ENCODE measurements around the gene OXTR.
"Not testable (repeated sequence)": the region's sequence is repeated elsewhere in the genome, so short reads cannot be mapped to it uniquely, and the experiment has no call there.

Gene OXTR

DNA sequence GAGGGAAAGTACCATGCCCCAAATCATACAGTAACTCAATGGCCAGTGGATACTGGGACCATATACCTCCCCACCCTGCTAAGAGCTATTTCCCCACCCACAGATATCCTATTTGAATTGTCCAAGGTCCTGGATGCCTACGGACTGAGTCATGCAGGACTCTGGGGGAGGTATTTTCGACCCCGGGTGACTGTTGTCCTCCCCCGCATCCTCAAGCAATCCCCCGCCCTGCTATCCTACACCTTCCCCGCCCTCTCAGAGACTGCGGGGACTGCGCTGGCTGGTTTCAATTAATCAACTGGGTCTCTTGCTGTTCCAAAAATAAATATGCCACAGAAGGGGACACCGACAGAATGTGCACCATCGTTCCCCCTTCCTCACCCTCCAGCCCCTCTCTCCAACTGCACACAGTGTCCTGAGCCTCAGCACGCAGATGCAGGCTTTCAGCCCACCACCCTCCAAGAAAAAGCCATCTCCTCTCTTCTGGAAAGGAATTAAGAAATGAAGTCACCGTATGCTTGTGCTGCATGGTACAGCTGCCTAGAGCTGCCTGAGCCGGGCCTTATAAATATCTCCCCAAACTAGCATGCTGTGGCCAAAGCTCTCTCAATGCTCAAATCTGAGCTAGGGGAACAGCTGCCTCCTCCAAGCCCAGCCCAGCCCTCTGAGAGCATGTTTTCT, 27.7 kb downstream of the OXTR start:
- DNase-seq (ENCODE audit: low spot score): no peak

DNA sequence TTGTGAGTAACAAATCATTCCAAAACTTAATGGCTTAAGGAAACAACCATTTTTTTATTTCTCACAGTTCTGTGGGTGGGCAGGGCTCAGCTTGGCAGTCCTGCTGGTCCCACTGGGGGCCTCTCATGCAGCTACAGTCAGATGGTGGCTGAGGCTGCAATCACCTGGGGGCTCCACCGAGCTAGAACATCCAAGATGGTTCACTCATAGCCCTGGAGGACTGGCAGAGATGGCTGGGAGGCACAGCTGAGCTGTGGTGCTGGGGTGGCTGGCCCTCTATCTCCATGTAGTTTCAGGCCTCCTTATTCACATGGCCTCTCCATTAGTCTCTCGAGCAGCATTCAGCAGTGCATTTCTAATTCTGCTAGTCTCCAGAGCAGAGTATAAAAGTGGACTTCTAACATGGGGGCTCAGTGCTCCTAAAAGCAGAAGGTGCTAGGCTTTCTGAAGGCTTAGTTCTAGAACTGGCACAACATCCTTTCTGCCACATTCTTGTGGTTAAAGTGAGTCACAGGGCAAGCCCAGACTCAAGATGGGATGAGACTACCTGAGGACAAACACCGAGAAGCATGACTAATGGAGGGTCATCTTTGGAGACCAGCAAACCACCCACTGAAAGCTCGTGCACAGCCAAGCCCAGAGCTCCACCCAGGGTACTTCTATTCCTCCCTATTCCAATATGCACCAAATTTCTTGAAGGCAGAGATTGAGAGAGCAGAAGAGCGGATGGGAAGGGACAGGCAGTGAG, 29.5 kb downstream of the OXTR start:
- no peak for DNase-seq (ENCODE audit: low spot score)

DNA sequence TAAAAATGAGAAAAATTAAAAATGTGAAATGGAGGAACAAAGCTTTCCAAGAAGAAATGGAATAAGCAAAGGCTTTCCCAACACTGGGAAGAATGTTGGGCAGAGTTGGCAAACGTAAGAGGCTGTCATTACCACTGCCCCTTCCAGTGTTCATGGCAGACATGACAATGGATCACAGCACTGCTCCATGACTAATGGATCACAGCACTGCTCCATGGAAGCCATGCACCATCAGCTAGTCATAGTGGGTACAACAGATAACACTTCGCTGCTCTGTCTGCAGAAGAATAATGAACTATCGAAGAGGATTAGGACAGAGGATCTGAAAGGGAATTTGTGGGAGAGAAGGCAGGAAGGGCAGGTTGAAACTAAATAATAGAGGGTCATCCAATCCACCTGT, 30.8 kb downstream of the OXTR start:
- no peak for DNase-seq (ENCODE audit: low spot score)

DNA sequence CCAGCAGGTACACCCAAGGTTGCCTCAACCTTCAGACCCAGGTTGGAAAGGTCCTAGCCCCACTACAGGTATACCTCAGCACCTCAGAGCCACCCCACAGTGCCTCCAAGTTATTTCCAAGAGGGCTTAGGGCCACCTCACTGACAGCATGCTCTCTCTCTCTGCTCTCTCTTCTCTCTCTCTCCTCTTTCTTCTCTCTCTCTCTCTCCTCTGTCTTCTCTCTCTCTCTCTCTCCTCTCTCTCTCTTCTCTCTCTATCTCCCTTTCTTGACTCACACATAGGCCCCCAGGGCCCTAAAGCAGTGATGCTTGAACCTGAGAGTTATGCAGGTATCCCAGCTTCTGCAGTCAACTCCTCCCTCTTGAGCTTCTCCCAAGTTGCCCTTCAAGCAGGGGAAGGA, 31.6 kb downstream of the OXTR start:
- DNase-seq (ENCODE audit: low spot score): no peak

DNA sequence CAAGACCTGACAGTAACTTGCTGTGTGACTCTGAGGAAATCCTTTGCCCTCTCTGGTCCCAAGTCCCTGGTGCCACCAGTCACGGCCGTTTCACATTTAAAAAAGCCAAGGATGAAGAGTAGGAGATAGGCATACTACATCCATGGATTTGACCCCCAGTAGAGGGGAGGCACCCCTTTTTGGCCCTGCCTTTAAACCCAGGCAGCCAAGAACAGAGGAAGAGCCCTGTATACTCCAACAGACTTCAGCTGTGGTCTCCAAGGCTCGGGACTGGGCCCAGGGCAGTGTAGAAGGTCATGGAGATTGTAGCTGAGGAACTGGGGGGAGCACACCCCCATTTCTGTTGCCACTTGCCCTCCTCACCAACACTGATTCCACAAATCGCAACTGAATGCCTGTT, 32.1 kb downstream of the OXTR start:
- no peak for DNase-seq (ENCODE audit: low spot score)

DNA sequence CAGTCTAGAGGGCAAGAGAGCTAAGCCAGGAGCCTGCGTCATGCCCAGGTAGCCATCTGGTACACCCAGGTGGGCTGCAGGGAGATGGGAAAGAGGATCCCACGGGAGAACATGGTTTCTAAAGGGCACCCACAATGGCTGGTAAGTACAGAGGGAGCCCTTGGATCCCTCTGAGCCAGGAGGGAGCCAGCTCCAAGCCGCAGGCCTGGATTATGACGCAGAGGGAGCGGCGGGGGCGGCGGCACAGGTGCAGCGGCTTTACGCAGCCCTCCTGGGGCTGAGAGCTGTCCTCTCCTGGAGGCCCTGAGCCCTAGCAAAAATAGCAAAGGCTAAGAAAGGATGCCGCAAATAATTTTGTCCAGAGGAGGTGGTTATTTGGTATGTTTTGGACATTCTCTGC, 33.0 kb downstream of the OXTR start:
- no peak for DNase-seq (ENCODE audit: low spot score)

DNA sequence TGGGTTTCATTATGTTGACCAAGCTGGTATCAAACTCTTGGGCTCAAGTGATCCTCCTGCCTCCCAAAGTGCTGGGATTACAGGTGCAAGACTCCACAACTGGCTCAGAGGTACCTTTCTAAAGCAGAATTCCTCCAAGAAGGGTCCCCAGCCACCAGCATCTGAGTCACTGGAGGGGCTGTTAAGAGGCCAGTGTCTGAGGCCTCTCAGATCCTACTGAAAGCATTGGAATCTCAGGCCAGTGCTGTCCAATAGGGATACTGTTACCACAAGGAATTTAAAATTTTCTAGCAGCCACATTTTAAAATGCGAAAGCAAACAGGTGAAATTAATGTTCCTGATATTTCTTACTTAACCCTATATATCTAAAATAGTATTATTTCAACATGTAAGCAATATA, 34.5 kb downstream of the OXTR start:
- DNase-seq (ENCODE audit: low spot score): no peak

DNA sequence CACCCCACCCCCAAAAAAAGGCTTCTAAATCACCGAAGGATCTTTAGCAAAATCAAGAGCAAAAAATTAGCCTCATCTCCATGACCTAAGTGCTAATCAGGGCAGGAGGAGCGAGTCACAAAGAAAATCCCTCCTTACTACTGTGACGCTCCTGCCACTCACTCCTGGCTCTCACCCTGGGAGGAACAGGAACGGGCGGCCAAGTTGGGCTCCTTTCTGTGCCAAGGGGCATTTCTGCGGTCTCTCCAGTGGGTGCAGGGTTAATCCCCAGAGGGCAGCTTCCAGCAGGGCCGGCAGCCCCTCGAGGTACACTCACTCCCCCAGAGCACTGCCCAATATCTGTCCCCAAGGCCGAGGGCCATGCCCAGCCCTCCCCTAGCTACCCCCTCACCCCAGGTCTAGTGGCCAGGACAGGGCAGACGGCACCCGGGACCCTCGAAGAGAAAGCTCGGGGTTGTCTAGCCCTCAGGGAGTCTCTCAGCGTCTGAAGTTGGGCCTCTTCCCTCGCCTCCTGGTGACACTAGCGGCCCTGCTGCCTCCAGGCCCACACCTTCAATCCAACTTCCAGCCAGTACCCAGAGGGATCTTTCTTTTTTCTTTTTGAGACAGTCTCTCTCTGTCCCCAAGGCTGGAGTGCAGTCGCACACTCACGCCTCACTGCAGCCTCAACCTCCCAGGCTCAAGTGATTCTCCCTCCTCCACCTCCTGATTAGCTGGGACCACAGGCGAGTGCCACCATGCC, 35.1 kb downstream of the OXTR start:
- DNase-seq (ENCODE audit: low spot score): no peak

DNA sequence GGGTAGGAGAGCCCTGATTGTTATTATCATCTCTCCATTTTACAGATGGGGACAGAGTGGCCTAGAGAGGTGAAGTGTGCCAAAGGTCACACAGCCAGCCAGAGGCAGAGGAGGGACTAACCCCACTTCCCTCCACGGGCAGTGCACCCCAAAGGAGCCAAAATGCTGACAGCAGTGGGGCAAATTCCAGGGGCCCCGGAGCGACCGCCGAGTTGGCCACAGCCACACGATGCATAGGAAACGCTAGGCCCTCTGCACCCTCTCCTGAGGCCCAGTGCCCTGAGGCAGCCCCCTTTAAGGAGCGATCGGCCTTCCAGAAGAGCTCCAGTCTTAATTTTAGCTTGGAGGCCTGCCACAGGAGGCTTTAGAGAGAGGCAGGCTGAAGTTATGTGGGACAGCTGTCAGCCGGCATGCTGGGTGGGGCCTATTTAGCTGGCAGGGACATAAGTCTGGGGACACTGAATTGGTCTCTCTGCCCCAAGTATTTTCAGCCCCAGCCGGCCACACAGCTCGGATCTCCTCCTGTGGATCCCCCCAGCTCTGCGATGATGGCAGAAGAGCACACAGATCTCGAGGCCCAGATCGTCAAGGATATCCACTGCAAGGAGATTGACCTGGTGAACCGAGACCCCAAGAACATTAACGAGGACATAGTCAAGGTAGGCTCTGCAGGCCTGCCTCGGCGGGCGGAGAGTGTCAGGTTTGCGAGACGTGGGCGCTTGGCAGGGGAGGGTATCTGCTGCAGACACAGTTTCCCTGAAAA, 35.9 kb downstream of the OXTR start, which contains the start of gene CAV3:
TSS of gene CAV3 (plus strand) at position 471 of the 763 bp plus-strand sequence. CDS start at position 546, 75 bp downstream.
- no peak for DNase-seq (ENCODE audit: low spot score)

DNA sequence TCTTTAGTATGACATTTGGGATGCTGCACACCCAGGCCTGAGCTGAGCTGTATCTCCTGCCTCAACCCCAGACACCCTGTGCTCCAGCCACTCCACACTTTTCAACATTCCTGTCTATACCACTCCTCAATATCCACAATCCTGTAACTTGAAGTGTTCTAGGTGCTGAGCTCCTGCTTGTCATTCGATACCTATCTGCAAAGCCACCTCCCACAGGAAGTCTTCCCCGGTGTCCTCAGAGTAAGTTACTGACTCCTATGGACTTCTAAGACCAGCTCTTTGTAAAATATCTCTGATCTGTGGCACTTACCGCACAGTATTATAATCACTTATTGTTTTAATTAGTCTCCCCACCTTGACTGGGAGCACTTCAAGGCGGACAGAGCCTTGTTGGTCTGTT, 37.0 kb downstream of the OXTR start:
- peak; percentile 6 for DNase-seq (ENCODE audit: low spot score)

DNA sequence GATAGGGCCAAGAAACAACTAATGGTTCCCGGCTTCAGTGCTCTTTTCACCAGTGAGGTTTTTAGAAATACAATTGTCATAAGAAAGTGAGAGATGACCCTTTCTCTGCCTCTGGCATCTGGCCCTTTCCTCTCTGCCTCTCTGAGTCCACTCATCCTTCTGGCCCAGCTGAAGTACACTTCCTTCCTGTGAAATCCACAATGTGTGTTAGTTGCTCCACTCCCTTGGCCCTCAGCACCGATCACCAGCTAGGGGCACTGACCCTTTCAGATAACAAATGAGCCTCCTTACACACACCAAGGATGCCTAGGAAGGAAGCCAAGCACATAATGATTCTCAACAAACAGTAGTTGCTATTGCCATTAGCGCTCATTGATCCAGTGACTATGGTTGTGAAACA, 38.8 kb downstream of the OXTR start:
- no peak for DNase-seq (ENCODE audit: low spot score)

DNA sequence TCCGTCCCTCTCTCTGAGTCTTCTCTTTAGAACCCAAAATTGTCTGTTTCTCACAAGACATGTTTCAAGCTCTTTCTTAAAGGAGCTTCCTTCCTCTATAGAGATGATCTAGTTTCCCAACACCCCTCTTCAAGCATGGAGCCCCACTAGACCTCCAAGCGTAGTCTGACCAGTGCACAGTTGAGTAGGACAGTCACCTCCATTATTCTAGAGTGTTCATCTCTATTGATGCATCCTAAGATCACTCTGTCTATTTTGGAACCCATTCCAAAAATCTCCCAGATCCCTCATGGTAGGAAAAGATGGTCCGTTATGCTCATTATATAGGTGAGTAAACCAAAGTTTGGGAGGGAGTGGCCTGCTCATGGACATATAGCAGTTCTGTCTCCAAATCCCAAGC, 39.9 kb downstream of the OXTR start:
- no peak for DNase-seq (ENCODE audit: low spot score)

DNA sequence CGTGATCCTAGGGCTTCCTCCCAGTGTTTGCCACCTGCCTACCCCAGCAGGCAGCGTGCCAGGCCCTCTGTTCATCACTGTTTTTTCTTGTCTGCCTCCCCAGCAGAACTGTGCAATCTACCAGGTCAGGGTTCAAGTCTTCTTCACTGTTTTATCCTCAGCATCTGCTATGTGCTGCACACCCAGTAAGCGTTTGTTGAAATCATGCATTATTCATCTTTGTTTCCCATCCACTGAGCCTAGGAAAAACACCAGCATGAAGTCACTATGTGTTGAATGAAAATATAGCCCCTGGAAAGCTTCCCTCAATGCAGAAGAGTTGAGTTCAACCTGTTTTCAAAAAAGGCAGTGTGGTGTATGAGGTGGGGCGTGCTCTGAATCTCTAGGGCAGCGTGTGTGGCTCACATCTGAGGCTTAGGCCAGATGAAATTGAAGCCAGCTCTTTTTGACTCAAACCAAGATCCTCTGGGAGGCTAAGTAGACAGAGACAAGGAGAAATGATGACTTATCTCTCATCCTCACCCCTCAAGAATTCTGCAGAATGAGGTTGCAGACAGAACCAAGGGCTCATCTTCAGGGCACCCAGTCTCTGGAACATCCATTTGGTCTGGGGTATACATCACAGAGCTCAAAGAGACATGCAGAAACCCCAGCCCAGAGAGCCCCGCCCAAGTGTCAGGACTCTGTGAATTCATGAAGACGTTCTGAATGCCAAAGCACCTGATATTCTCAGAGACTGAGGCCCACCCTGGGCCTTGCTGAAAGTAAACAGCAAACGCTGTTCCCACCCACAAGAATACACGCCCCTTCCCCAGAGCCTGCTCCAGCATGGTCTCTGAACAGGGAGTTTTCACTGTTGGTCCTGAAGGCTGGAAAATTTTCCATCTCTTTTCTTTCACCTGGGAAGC, 41.6 kb downstream of the OXTR start:
- DNase-seq (ENCODE audit: low spot score): peak; percentile 40

DNA sequence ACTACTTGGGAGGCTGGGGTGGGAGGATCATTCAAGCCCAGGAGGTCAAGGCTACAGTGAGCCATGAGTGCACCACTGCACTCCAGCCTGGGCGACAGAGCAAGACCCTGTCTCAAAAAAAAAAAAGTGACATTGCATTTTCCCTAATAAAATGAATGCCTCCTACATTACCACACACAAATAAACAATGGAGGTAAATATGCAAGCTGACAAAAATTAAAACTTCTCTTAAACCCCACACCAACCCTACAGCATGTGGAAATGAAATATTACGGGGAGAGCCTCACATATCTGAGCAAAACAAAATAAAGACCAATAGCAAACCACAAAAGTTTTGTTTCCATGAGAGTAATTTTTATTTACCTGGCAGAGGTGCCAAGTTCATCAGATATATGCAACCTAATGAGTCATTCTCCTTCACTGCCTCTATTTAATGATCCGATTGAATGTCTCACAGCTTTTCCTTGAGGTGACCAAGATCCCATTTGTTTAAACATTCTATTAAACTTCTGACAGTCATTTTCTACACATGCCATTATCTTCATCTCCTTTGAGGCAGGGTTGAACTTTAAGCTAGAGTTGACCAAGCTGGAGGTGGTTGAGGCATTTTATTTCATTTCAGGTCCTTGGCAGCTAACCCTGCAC, 45.2 kb downstream of the OXTR start:
- DNase-seq (ENCODE audit: low spot score): peak; percentile 5

DNA sequence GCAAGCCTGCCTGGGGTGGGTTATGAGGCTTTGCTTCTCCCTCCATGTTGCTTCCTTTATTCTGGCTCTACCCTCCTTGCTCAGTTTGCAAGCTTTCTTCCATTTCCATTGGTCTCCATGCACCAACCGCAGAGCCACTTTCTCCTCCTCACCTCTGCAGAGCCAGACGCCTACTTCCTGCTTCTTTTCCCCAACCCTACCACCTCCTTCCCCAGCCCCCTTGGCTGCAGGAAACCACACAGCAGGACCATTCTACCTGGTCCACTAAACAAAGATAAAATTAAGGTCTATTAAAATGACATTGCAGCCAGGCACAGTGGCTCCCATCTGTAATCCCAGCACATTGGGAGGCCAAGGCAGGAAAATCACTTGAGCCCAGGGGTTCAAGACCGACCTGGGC, 45.8 kb downstream of the OXTR start:
- DNase-seq (ENCODE audit: low spot score): peak; percentile 26

DNA sequence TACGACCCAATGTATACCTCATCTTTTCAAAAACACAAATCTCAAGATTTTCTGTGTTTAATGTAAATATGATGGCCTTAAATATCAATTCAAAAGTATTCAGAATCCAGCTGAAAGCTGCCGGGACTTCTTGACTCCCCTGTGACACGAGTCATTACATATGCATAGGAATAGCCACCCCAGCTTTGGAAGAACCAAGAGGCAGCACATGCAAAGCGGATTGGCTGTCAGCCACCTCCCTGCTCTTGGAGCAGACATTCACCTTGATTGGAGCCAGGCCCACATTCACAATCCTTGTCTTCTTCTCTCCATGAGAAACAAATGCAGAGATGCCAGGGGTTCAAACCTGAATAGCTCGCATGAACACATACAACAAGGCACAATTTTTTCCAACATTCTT, 46.6 kb downstream of the OXTR start:
- DNase-seq (ENCODE audit: low spot score): peak; percentile 6

DNA sequence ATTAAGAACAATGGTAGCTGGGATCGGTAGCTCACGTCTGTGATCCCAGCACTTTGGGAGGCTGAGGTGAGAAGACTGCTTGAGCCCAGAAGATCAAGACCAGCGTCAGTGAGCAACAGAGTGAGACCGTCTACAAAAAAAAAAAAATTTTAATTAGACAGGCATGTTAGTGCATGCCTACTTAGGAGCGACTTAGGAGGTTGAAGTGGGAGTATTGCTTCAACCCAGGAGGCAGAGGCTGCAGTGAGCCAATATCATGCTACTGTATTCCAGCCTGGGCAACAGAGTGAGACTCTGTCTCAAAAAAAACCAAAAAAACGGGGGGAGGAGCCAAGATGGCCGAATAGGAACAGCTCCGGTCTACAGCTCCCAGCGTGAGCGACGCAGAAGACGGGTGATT, 53.7 kb downstream of the OXTR start:
- DNase-seq (ENCODE audit: low spot score): not testable (repeated sequence)

DNA sequence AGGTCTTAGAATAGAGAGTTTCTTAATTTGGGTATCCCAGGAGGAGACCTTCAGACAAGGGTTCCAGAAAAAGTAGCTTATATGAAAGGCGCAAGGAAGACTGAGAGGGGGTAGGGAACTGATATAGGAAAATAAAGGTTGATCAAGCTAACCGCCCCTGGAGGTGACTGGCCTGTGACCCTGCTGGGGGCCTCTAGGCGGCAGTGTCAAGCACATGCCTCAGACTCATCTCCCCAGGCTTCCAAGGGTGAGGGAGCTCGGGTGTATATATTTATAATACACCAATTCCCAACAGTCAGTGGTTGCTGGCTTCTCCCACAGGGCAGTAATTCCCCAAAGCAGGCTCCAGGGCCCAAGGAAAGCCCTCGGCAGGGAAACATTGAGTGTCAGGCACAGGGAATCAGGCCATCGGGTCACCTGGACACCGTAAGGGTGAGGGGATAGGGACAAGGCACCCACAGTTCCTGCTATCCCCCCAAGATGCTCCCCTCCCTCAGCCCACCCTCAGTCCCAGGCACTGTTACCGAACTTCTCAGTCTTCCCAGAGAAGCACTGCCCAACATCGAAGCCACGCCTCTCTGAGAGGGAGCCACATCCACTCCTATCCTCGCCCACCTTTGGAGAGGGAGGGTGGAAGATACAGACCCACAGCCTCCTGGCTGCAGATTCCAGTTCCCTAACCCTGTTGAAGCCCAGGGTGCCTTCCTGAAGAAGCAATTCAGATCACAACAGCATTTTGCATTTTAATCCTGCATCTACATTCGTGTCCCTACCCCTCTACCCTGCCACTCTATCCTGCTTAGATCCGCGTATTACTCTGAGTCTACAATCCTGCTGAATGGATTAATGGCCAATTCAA, 55.3 kb downstream of the OXTR start:
- no peak for DNase-seq (ENCODE audit: low spot score)

DNA sequence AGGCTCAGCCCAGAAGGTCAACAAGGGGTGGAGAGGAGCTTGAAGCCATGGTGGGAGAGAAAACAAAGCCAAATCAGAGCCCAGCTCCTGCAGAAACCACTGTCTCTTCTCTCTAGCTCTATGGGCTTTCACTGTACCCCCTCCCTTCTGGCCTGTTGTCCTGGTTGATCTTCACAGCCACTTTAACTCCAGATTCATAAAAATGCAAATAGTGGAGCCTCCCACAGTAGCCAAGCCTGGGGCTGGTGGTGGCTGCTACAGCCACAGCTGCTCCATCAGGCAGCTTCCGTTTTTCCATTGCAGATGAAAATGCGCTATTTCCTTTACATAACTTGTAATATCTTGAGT, 56.5 kb downstream of the OXTR start:
- DNase-seq (ENCODE audit: low spot score): no peak

Measured in left forelimb (tissue), 1 donor.